Peyer's patch (tissue), 4 donors: ENCODE data around the gene AQP3. TPM values are rescaled to one million over a fixed set of nuclear protein-coding genes. Genes with fewer than 3 reads are reported as not detected.
"Not testable (repeated sequence)": the region's sequence is repeated elsewhere in the genome, so short reads cannot be mapped to it uniquely, and the experiment has no call there.

ENCODE experiments used
- DNase-seq, 3 donors: peaks; one replicate each; pipeline ENCODE4 v3.0.0-alpha.2; 2017 to 2019
- H3K27ac ChIP-seq, 4 donors: fragments of 200-600 bp; sonication (generic); one replicate each; pipeline ENCODE4 v1.5.1; 2016 to 2019
- H3K27me3 ChIP-seq, 2 donors: fragments of 200-600 bp; sonication (generic); one replicate each; pipeline ENCODE4 v1.5.1; 2019
- H3K36me3 ChIP-seq, 3 donors: fragments of 200-600 bp; sonication (generic); one replicate each; pipeline ENCODE4 v1.5.1; 2016 to 2019
- H3K4me1 ChIP-seq, 4 donors: fragments of 200-600 bp; sonication (generic); one replicate each; pipeline ENCODE4 v1.5.1; 2016 to 2019
- H3K4me3 ChIP-seq, 4 donors: fragments of 200-600 bp; sonication (generic); 1 replicate in 3 of 4; 2 replicates in 1 of 4; pipeline ENCODE4 v1.5.1; 2016 to 2019; ENCODE audit warnings: mild to moderate bottlenecking in 1 of 4
- H3K9me3 ChIP-seq, 4 donors: fragments of 200-600 bp; sonication (generic); one replicate each; pipeline ENCODE4 v1.5.1; 2016 to 2019; ENCODE audit warnings: mild to moderate bottlenecking in 1 of 4
- POLR2A ChIP-seq, 2 donors: fragments of 450-650 bp; IDR thresholded peaks; one replicate each; pipeline ENCODE4 v1.5.1; 2017; ENCODE audit warnings: antibody characterized with exemption in 2 of 2, mild to moderate bottlenecking in 2 of 2, moderate library complexity in 2 of 2
- total RNA-seq, 4 donors: library from RNA; depleted of rRNA; stranded (reverse); fragments of >200 nt; gene quantifications; one replicate each; pipeline ENCODE4 v1.1.0, GENCODE V29; 2016
- TF ChIP-seq, protein P1 (sequence below), 6 experiments: fragments of 450-650 bp in 4 of 6; fragments of 200-600 bp in 2 of 6; sonication (generic) in 1 of 6; IDR thresholded peaks; one replicate each; pipeline ENCODE4 v1.5.1; 2017 to 2019; ENCODE audit warnings: antibody characterized with exemption in 6 of 6, mild to moderate bottlenecking in 3 of 6, moderate library complexity in 1 of 6

Gene AQP3
- total RNA-seq, 4 donors from 2014 or later: 12.4 to 424 (median 260) TPM

- Histone ChIP-seq H3K27ac (no peak overlapping the region), H3K4me1 (no peaks in the 10 kb centered on the region), H3K36me3 (no peaks in the 10 kb centered on the region), H3K4me3 (no peak overlapping the region), H3K27me3 (no peaks in the 10 kb centered on the region), H3K9me3 (no peaks in the 10 kb centered on the region)
- TF ChIP-seq, protein P1, sequence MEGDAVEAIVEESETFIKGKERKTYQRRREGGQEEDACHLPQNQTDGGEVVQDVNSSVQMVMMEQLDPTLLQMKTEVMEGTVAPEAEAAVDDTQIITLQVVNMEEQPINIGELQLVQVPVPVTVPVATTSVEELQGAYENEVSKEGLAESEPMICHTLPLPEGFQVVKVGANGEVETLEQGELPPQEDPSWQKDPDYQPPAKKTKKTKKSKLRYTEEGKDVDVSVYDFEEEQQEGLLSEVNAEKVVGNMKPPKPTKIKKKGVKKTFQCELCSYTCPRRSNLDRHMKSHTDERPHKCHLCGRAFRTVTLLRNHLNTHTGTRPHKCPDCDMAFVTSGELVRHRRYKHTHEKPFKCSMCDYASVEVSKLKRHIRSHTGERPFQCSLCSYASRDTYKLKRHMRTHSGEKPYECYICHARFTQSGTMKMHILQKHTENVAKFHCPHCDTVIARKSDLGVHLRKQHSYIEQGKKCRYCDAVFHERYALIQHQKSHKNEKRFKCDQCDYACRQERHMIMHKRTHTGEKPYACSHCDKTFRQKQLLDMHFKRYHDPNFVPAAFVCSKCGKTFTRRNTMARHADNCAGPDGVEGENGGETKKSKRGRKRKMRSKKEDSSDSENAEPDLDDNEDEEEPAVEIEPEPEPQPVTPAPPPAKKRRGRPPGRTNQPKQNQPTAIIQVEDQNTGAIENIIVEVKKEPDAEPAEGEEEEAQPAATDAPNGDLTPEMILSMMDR (IDR thresholded peaks at IDR 0.05): no peak
- TF ChIP-seq POLR2A (IDR thresholded peaks at IDR 0.05): no peak
- no peak for DNase-seq
These were observed 42.5 kb downstream of the AQP3 start for GRCh38 chr9:33404788-33405362.

- no peak overlapping the region for H3K27ac ChIP-seq
These were observed 43.2 kb downstream of the AQP3 start for GRCh38 chr9:33403941-33404787.

GRCh38 chr9:33402371-33402770, 45.0 kb downstream of the AQP3 start, which contains the start of gene AQP7:
Gene AQP7, minus strand, starts transcription at chr9:33402568. Its CDS starts 1,306 bp downstream, at chr9:33401262.
- H3K36me3 ChIP-seq, DNase-seq, H3K4me1 ChIP-seq, H3K9me3 ChIP-seq, H3K27me3 ChIP-seq: not testable (repeated sequence)
- H3K27ac ChIP-seq: peak within 1 kb of the TSS in 1 of 4 donors; percentile 16
- peak within 1 kb of the TSS in 1 of 4 donors; percentile 25 for H3K4me3 ChIP-seq

More at GRCh38 chr9:33403941-33404787, 43.2 kb downstream of the AQP3 start:
- Histone ChIP-seq H3K27me3 (no peaks in the 10 kb centered on the region), H3K36me3 (no peaks in the 10 kb centered on the region), H3K9me3 (no peaks in the 10 kb centered on the region), H3K4me3 (no peak overlapping the region), H3K4me1 (no peaks in the 10 kb centered on the region)
- DNase-seq: no peak
- TF ChIP-seq, protein P1 (IDR thresholded peaks at IDR 0.05): no peak
- TF ChIP-seq POLR2A (IDR thresholded peaks at IDR 0.05): no peak

DNA sequence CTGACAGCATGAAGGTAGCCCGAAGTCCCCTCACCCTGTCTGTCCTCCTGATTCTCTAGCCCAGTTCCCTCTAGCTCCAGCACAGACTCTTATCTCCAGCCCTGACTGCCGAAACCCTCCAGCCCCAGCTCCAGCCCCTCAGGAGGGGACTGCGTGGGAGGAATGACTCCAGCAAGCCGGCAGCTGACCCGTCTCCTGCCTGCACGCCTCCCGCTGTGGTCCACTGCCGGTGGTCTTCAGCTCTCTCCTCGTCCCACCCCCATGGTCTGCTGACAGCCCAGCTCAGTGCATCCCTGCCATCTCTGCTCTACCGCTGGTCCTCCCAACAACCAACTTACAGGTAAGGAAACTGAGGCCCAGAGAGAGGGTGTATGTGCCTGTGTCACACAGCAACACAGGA, 45.6 kb downstream of the AQP3 start:
- not testable (repeated sequence) for H3K9me3 ChIP-seq, H3K36me3 ChIP-seq, H3K27ac ChIP-seq, H3K4me3 ChIP-seq, DNase-seq, H3K27me3 ChIP-seq, H3K4me1 ChIP-seq

GRCh38 chr9:33399047-33399446, 48.3 kb downstream of the AQP3 start:
- not testable (repeated sequence) for H3K27me3 ChIP-seq, H3K36me3 ChIP-seq, H3K4me1 ChIP-seq, H3K27ac ChIP-seq, H3K9me3 ChIP-seq, H3K4me3 ChIP-seq, DNase-seq

DNA sequence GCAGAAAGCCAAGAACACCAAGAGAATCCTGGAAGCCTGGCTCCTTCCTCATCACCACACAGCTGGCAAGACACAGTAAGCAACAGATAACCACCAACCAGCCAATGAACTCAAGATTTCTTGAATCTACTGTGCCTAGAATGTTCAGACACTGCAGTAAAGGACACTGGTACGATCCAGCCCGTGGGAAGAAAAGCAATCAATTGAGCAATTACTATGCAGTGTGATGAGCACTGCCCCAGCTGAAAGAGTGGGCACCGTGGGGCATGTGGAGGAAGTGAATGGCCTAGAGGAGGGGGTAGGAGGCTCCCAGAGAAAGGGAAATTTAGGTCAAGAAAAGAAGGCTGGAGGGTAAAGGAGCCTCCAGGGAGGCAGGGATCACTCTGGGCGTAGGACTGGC, 49.6 kb downstream of the AQP3 start:
- H3K27ac ChIP-seq, H3K36me3 ChIP-seq, H3K9me3 ChIP-seq, H3K27me3 ChIP-seq, H3K4me3 ChIP-seq, DNase-seq, H3K4me1 ChIP-seq: not testable (repeated sequence)

DNA sequence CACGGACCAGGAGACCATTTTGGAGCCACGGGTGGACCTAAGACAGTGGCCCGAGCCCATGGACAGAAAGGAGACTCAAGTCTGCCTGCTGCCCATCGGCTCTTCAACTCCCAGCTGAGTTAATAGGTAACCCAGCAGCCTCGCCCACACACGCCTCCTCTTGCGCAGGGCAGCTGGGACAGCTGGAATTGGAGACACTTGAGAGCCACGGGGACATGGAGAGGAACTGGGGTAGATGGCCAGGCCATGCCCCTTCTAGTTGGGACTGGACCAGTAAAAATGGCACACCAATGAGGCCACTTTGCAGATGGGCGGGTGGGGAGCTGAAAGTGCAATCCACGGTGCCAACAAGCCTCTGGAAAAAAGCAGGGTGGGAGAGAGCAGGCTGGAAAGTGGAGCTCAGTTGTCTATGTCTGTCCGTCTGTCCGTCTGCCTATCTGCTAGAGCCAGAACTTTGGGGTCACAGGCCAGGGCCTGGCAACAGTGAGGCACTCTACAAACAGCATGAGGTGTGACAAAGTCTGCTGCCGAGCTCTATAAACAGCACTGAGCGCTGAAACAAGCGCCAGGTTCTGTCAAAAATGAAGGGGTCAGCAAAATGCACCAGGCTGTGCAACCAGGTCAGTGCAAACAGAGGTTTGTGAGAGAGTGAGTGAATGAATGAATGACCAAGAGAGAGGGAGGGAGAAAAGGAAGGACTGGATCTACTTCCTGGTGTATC, 52.1 kb downstream of the AQP3 start:
- peak in 2 of 3 donors; percentile 83 to 86 for DNase-seq
- H3K4me3 ChIP-seq: peak overlapping the region in 2 of 4 donors; percentile 48 to 54
- peaks cover 0 to 11% (median 0%) of the 10 kb centered on the region in 4 donors for H3K4me1 ChIP-seq
- not testable (repeated sequence) for H3K9me3 ChIP-seq, H3K27me3 ChIP-seq, H3K36me3 ChIP-seq
- TF ChIP-seq POLR2A (IDR thresholded peaks at IDR 0.05): peak in 1 of 2 donors; percentile 55
- peak overlapping the region in 3 of 4 donors; percentile 22 to 67 (median 59) for H3K27ac ChIP-seq

GRCh38 chr9:33393986-33394385, 53.4 kb downstream of the AQP3 start:
- peak overlapping the region in 1 of 4 donors; percentile 93 for H3K27ac ChIP-seq
- H3K4me3 ChIP-seq: peak overlapping the region in 2 of 4 donors; percentile 48 to 54
- H3K27me3 ChIP-seq, DNase-seq, H3K9me3 ChIP-seq, H3K36me3 ChIP-seq: not testable (repeated sequence)
- peaks cover 0 to 11% (median 0%) of the 10 kb centered on the region in 4 donors for H3K4me1 ChIP-seq
